Stimulated activated CD4-positive, alpha-beta T cell treated with anti-CD3 and anti-CD28 coated beads, Interleukin-4, amount 100 ng/mL, for 4 hours (primary cell): ENCODE measurements around the gene SMIM10L1.

Experiments
- DNase-seq, 2 experiments: peaks; one replicate each; pipeline ENCODE4 v3.0.0-alpha.2; 2020

The SMIM10L1 gene

GRCh38 chr12:11202811-11203210 lies 31.8 kb downstream of the SMIM10L1 start:
- no peak for DNase-seq

GRCh38 chr12:11204173-11204572 lies 33.2 kb downstream of the SMIM10L1 start:
- no peak for DNase-seq

GRCh38 chr12:11209113-11209512 lies 38.1 kb downstream of the SMIM10L1 start:
- no peak for DNase-seq
